Esophagus (tissue), 2 donors: ENCODE measurements around the gene PIGR. TPM values are rescaled to one million over a fixed set of nuclear protein-coding genes. Genes with fewer than 3 reads are reported as not detected.
A peak's percentile ranks its signal among the peaks of the same experiment; 100 is the strongest.

ENCODE experiments used
- H3K27ac ChIP-seq, 2 donors: one replicate each; pipeline ENCODE4 v1.5.1; 2013; ENCODE audit warnings: low read depth in 2 of 2, mild to moderate bottlenecking in 2 of 2, inconsistent platforms in 1 of 2, low read length in 1 of 2, moderate library complexity in 1 of 2
- H3K27me3 ChIP-seq, 2 donors: one replicate each; pipeline ENCODE4 v1.6.1; 2013; ENCODE audit warnings: low read length in 2 of 2, control low read depth in 1 of 2, mild to moderate bottlenecking in 1 of 2; ENCODE audit not compliant: insufficient read depth in 2 of 2, control insufficient read depth in 1 of 2
- H3K36me3 ChIP-seq, 2 donors: one replicate each; pipeline ENCODE4 v1.6.1; 2013; ENCODE audit warnings: low read length in 1 of 2; ENCODE audit not compliant: control insufficient read depth in 2 of 2, insufficient read depth in 2 of 2
- H3K4me1 ChIP-seq, 2 donors: one replicate each; pipeline ENCODE4 v1.6.1; 2013; ENCODE audit warnings: low read length in 1 of 2; ENCODE audit not compliant: control insufficient read depth in 2 of 2, insufficient read depth in 2 of 2
- H3K4me3 ChIP-seq, 2 donors: one replicate each; pipeline ENCODE4 v1.5.1; 2013; ENCODE audit warnings: low read length in 2 of 2, mild to moderate bottlenecking in 2 of 2, low read depth in 1 of 2, moderate library complexity in 1 of 2
- H3K9me3 ChIP-seq, 2 donors: one replicate each; pipeline ENCODE4 v1.6.1; 2013; ENCODE audit warnings: mild to moderate bottlenecking in 2 of 2, low read depth in 1 of 2, low read length in 1 of 2, moderate library complexity in 1 of 2; ENCODE audit not compliant: control insufficient read depth in 2 of 2, insufficient read depth in 1 of 2
- WGBS, 2 donors: extraction: QIAGEN DNeasy Blood & Tissue Kit; methylation state at CpG; one replicate each; pipeline ENCODE4 v1.1.7; 2013; 5-methylcytosine and 5-hydroxymethylcytosine counted together
- polyA plus RNA-seq, 2 donors: library from polyadenylated mRNA; stranded (reverse); fragments of 200-250 nt; gene quantifications; one replicate each; pipeline ENCODE4 v1.2.3, GENCODE V29; 2013
- donor health status: healthy with polysubstance abuse.
- donor health status: Bipolar disorder and iron deficiency.

Gene PIGR
- polyA plus RNA-seq, 2 donors: 0.24 to 1.2 TPM

GRCh38 chr1:206939841-206940587 lies 6.3 kb downstream of the PIGR start:
- H3K27ac ChIP-seq: peak overlapping the region; percentile 63 to 78
- no peaks in the 10 kb centered on the region for H3K9me3 ChIP-seq
- H3K27me3 ChIP-seq: no peaks in the 10 kb centered on the region
- H3K4me1 ChIP-seq: peaks cover 0 to 2% of the 10 kb centered on the region in 2 donors
- 55 to 67% methylated on average over 9 of the region's 9 CpGs for WGBS, 2 donors
- H3K36me3 ChIP-seq: no peaks in the 10 kb centered on the region
- H3K4me3 ChIP-seq: no peak overlapping the region

- Histone ChIP-seq H3K27ac (no peak overlapping the region), H3K9me3 (no peaks in the 10 kb centered on the region), H3K4me3 (no peak overlapping the region), H3K4me1 (peaks cover 0 to 2% of the 10 kb centered on the region in 2 donors), H3K27me3 (no peaks in the 10 kb centered on the region), H3K36me3 (no peaks in the 10 kb centered on the region)
- 85 to 92% methylated on average over 13 of the region's 13 CpGs for WGBS, 2 donors
Measured at GRCh38 chr1:206939131-206939530, 7.1 kb downstream of the PIGR start.

GRCh38 chr1:206937425-206937824 lies 8.8 kb downstream of the PIGR start:
- H3K36me3 ChIP-seq: no peaks in the 10 kb centered on the region
- peaks cover 0 to 2% of the 10 kb centered on the region in 2 donors for H3K4me1 ChIP-seq
- no peak overlapping the region for H3K4me3 ChIP-seq
- H3K27ac ChIP-seq: no peak overlapping the region
- no peaks in the 10 kb centered on the region for H3K27me3 ChIP-seq
- 86 to 90% methylated on average over 6 of the region's 6 CpGs for WGBS, 2 donors
- no peaks in the 10 kb centered on the region for H3K9me3 ChIP-seq

GRCh38 chr1:206935491-206936067 lies 10.7 kb downstream of the PIGR start:
- Histone ChIP-seq H3K4me3 (no peak overlapping the region), H3K27me3 (no peaks in the 10 kb centered on the region), H3K36me3 (no peaks in the 10 kb centered on the region), H3K27ac (no peak overlapping the region), H3K9me3 (no peaks in the 10 kb centered on the region), H3K4me1 (no peaks in the 10 kb centered on the region)
- 66 to 74% methylated on average over 13 to 19 of the region's 19 CpGs for WGBS, 2 donors

- H3K27me3 ChIP-seq: no peaks in the 10 kb centered on the region
- no peak overlapping the region for H3K27ac ChIP-seq
- H3K4me3 ChIP-seq: no peak overlapping the region
- no peaks in the 10 kb centered on the region for H3K9me3 ChIP-seq
- H3K36me3 ChIP-seq: no peaks in the 10 kb centered on the region
- H3K4me1 ChIP-seq: no peaks in the 10 kb centered on the region
- 64 to 75% methylated on average over 8 of the region's 8 CpGs for WGBS, 2 donors
Measured at GRCh38 chr1:206933333-206933945, 12.8 kb downstream of the PIGR start.

DNA sequence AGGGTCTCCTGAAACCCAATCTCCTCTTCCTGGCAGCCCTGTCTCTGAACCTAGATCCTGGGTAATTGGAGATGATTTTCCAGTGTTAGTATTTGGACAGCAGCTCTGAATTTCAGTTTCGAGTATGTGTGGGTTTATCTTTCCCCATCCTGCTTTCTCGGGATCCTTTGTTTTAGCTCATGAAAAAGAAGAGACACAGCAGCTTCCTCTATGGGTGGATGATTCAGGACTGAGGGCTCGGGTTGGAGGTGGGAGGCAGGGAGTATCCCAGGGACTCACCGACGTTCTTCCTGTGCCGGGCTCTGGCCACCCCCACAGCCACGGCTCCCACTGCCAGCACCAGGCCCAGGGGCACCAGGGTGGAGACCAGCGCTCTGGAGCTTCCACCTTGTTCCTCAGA lies 14.1 kb downstream of the PIGR start:
- Histone ChIP-seq H3K36me3 (no peaks in the 10 kb centered on the region), H3K4me3 (no peak overlapping the region), H3K27me3 (no peaks in the 10 kb centered on the region), H3K4me1 (no peaks in the 10 kb centered on the region), H3K9me3 (no peaks in the 10 kb centered on the region), H3K27ac (no peak overlapping the region)
- 71% methylated on average over 7 to 8 of the region's 8 CpGs for WGBS, 2 donors

DNA sequence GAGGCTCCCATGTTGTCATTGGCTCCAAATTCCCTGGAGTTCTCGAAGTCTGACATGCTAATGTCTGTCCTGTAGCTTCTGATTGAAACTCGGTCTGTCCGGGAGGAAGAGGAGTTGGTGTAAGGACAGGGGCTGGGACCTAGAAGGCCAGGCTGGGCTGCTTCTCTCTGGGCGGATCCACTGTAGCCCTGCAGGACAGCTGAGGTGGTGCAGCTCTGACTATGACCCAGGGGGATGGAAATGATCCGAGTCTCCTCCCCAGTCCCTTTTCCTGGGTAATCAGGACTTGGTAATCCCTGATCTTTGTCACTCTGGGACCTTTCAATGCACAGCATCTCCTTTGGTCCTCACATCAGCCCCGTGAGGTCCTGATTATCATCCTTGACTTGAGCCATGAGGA lies 14.6 kb downstream of the PIGR start:
- WGBS, 2 donors: 78 to 90% methylated on average over 6 of the region's 6 CpGs
- H3K4me1 ChIP-seq: no peaks in the 10 kb centered on the region
- H3K27ac ChIP-seq: no peak overlapping the region
- no peaks in the 10 kb centered on the region for H3K9me3 ChIP-seq
- H3K4me3 ChIP-seq: no peak overlapping the region
- no peaks in the 10 kb centered on the region for H3K27me3 ChIP-seq
- no peaks in the 10 kb centered on the region for H3K36me3 ChIP-seq

DNA sequence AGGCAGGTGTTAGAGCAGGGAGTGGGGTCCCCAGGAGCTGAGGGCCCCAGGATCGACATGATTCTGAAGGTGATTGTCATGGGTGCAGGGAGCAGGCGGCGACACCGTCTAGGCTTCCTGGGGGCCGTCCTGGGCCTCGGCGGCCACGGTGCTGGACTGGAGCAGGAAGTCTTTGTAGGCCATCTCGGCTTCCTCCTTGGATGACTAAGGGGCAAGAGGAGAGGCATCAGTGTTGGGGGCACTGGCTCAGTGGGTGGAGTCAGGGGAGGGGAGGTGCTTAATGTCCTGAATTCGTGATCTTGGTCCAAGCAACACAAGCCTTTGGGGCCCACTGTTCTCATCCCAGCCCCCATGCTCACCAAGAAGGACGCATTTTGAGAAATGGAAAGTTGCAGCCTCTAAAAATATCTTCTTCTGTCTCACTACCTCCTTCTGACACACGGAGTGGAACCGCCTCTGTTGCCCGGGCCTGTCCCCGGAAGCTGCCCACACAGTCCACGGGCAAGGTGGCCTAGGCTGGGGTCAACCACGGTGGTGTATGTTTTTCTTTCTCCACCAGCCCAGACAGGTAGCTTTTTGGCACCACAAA lies 16.0 kb downstream of the PIGR start:
- no peak overlapping the region for H3K27ac ChIP-seq

GRCh38 chr1:206929524-206929923 lies 16.7 kb downstream of the PIGR start:
- H3K4me3 ChIP-seq: no peak overlapping the region
- no peaks in the 10 kb centered on the region for H3K36me3 ChIP-seq
- WGBS, 2 donors: 84 to 89% methylated on average over 6 of the region's 6 CpGs
- H3K9me3 ChIP-seq: no peaks in the 10 kb centered on the region
- no peaks in the 10 kb centered on the region for H3K4me1 ChIP-seq
- H3K27me3 ChIP-seq: no peaks in the 10 kb centered on the region
- H3K27ac ChIP-seq: no peak overlapping the region

More for the DNA sequence above, 16.0 kb downstream of the PIGR start:
- Histone ChIP-seq H3K9me3 (no peaks in the 10 kb centered on the region), H3K36me3 (no peaks in the 10 kb centered on the region), H3K4me1 (no peaks in the 10 kb centered on the region), H3K4me3 (no peak overlapping the region), H3K27me3 (no peaks in the 10 kb centered on the region)
- WGBS, 2 donors: 65% methylated on average over 17 of the region's 17 CpGs
